WI38 (cell line): ENCODE measurements around the gene DBN1.

Experiments
- H3K4me3 ChIP-seq: 2 replicates; pipeline ENCODE4 v1.5.1; 2011; ENCODE audit warnings: low read depth, mild to moderate bottlenecking, control low read depth, low read length
- TF ChIP-seq, protein P1 (sequence below): IDR thresholded peaks from 2 replicates; pipeline ENCODE4 v1.5.1; 2012; ENCODE audit warnings: low read depth, mild to moderate bottlenecking, control low read depth, low read length

DBN1 gene

DNA sequence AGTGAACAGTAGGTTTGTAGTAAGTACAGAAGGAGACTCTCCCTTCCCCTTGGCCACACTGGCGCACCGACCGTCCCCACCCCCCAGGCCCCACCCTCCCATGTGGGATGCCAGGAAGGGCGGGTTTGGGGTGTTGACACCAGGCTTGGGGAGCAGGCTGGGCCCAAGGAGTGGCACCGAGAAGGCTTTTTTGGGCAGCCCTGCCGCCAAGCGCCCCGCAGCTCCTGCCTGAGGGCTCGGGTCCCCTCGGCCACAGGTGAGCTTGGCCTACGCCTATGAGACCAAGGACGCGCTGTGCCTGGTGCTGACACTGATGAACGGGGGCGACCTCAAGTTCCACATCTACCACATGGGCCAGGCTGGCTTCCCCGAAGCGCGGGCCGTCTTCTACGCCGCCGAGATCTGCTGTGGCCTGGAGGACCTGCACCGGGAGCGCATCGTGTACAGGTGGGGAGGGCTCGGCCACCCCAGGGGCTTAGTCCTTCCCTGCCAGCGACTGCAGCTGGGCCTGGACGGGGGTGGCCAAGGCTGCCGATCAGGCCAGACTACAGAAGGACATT, 39.7 kb downstream of the DBN1 start:
- TF ChIP-seq, protein P1, sequence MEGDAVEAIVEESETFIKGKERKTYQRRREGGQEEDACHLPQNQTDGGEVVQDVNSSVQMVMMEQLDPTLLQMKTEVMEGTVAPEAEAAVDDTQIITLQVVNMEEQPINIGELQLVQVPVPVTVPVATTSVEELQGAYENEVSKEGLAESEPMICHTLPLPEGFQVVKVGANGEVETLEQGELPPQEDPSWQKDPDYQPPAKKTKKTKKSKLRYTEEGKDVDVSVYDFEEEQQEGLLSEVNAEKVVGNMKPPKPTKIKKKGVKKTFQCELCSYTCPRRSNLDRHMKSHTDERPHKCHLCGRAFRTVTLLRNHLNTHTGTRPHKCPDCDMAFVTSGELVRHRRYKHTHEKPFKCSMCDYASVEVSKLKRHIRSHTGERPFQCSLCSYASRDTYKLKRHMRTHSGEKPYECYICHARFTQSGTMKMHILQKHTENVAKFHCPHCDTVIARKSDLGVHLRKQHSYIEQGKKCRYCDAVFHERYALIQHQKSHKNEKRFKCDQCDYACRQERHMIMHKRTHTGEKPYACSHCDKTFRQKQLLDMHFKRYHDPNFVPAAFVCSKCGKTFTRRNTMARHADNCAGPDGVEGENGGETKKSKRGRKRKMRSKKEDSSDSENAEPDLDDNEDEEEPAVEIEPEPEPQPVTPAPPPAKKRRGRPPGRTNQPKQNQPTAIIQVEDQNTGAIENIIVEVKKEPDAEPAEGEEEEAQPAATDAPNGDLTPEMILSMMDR: no peak
- no peak overlapping the region for H3K4me3 ChIP-seq

DNA sequence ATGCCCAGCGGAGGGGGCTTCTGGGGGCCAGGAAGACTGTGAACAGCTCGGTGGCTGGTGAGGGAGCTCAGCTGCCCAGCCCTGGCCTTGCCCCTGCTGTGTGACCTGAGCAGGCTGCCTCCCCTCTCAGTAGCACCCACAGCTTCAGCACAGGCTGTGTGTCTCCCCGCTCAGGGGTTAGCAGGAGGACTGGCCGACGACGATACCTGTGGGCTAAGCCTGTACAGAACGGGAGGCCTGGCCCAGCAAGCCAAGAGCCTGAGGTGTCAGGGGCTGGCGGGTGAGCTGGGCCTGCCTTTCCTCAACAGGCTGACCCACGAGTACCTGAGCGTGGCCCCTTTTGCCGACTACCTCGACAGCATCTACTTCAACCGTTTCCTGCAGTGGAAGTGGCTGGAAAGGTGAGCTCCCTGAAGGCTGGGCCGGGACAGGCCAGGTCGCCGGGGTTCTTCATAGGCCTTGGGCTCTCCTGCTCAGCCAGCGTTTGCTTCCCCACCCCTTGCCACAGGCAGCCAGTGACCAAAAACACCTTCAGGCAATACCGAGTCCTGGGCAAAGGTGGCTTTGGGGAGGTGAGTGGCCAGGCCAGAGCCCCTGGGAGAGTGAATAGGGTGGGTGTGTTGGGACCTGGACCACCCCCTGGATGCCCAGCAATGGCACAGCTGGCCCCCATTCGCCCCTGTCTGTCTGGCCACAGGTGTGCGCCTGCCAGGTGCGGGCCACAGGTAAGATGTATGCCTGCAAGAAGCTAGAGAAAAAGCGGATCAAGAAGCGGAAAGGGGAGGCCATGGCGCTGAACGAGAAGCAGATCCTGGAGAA, 40.4 kb downstream of the DBN1 start:
- H3K4me3 ChIP-seq: no peak overlapping the region
- TF ChIP-seq, protein P1: no peak

DNA sequence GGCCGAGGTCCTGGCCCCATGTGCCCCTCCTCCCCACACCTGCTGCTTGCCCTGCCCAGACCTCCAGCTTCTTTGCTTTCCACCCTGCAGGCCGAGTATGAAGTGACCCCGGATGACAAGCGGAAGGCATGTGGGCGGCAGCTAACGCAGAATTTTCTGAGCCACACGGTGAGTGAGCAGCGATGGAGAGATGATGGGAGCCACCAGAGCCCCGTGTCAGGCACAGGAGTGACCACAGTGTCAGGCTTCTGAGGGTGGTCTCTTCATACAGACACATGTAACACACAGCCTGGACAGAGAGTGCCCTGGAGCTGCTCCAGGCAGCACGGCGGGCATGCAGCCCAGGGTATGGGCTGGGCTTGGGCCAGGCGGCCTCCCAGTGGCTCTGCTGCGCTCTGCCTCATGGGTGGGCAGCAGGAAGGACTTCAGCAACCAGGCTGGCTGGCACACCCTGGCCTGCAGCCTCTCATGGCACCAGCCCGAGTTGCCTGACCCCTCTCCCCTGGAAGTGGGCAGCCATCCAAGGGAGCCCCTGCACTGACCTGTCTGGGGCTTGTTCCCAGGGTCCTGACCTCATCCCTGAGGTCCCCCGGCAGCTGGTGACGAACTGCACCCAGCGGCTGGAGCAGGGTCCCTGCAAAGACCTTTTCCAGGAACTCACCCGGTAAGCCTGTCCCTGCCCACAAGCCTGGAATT, 41.1 kb downstream of the DBN1 start:
- no peak overlapping the region for H3K4me3 ChIP-seq
- TF ChIP-seq, protein P1: no peak

DNA sequence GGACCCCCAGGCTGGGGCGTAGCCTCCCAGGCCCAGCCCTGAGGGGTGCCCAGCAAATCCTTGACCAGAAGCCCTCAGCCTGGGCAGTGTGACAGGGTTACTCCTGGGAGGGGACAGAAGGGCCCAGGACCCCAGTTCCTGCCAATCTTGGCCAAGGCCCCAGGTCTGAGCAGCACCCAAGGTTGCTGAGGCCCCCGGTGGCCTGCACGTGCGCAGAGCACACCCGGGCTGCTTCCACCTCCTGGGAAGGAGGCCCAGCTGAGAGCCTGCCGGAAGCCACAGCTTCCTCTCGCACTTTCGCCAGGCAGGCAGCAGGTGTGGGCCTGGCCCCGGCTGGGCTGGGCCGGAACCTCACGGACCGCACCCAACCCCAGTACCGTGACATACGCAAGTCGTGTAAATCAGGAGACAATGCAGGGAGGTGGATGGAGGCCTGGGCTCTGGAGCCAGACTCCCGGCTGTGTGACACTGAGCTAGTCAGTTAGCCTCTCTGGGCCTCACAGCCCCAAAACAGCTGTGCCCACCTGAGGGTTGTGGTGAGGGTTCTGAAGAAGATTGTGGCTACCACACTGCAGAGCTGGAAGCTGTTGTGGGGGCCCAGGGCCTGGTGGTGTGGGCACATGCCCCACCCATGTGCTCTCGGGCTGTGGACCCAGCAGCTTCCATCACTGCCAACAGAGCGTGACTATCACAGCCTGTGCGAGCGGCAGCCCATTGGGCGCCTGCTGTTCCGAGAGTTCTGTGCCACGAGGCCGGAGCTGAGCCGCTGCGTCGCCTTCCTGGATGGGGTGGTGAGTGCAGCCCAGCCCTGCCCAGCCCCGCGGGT, 41.9 kb downstream of the DBN1 start:
- H3K4me3 ChIP-seq: no peak overlapping the region
- TF ChIP-seq, protein P1: no peak

DNA sequence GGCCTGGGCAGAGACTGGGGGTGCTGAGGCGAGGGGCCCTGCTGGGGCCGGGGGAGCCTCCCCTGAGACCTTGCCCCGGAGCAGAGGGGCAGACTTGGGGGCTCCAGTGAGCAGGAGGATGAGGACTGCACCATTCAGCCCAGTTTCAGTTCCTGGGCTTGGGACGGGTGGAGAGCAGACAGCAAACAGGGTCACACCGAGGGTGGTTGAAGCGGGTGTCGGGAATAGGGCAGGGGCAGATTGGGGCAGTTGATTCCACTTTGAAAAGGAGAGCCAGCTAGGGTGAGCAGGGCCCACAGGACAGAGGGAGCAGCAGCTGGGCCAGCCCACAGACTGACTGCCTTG, 42.5 kb downstream of the DBN1 start:
- no peak overlapping the region for H3K4me3 ChIP-seq
- TF ChIP-seq, protein P1: no peak

DNA sequence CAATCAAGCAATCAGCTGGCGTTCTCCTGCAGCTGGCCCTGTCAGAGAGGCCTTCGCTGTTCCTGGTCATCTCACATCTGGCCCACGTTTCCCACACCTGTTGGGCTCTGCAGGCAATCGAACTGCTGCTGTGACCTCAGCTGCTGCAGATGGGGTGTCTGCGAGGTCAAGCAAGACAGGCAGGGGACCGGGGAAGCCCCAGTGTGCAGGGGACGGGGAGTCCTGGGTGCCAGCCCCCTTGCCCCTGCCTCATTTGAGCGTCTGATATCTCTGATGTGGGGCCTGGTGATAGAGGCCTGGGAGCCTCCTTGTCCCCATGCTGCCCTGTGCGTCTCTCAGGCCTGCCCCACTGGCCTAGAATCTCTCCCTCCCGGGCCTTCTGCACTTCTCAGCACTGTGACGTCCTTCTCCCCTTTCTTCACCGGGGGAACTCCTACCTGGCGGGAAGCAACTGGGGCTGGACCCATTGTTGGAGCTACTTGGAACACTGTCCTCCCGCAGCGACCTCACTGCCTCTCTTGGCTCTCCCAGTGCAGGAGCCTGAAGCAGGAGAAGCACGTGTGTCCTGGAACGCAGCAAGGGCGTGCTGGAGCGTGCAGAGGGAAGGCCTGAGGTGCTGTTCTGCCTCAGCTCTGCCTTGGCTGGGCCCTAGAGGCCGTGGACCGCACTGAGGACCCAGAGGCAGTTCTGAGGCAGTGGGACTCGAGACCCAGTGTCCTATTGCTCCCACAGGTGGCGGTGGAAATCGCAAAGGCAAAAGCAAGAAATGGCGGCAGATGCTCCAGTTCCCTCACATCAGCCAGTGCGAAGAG, 43.1 kb downstream of the DBN1 start:
- TF ChIP-seq, protein P1: no peak
- no peak overlapping the region for H3K4me3 ChIP-seq
